Measurements from ENCODE around the gene ERLIN1.

ERLIN1 gene

GRCh38 chr10:100141446-100142087 is 44.3 kb downstream of the ERLIN1 start:
- Histone ChIP-seq H3K36me3 (ENCODE audit: insufficient read depth, low read length) (no peaks in the 10 kb centered on the region), H3K4me3 (ENCODE audit: low read depth in 1 of 2, low read length in 2 of 2) (no peak overlapping the region), H3K9me3 (ENCODE audit: insufficient read depth, low read length, severe bottlenecking) (no peaks in the 10 kb centered on the region), H4K20me1 (ENCODE audit: insufficient read depth, low read length) (no peaks in the 10 kb centered on the region), H3K27me3 (ENCODE audit: insufficient read depth, low read length, poor library complexity) (peaks cover 2% of the 10 kb centered on the region), H3K79me2 (ENCODE audit: insufficient read depth, low read length) (no peaks in the 10 kb centered on the region), H2AFZ (ENCODE audit: low read depth, low read length) (no peak overlapping the region), H3K27ac (ENCODE audit: low read length) (no peak overlapping the region), H3K9ac (ENCODE audit: low read depth, low read length) (no peak overlapping the region), H3K4me1 (ENCODE audit: insufficient read depth, low read length) (no peaks in the 10 kb centered on the region), H3K4me2 (ENCODE audit: insufficient read depth, low read length) (no peak overlapping the region)
- no peak for DNase-seq
- no peak for ATAC-seq (ENCODE audit: insufficient read depth, low read depth)
- no peak for TF ChIP-seq CTCF (IDR thresholded peaks at IDR 0.05; ENCODE audit: borderline replicate concordance, extremely low read depth, low read length, poor library complexity, severe bottlenecking)
- no peak for TF ChIP-seq EZH2 (IDR thresholded peaks at IDR 0.05; ENCODE audit: borderline replicate concordance, low read depth, low read length, severe bottlenecking)

GRCh38 chr10:100140070-100140469 is 45.8 kb downstream of the ERLIN1 start:
- no peak for DNase-seq
- H3K9ac ChIP-seq (ENCODE audit: low read depth, low read length): no peak overlapping the region
- no peak overlapping the region for H3K27ac ChIP-seq (ENCODE audit: low read length)
- H3K27me3 ChIP-seq (ENCODE audit: insufficient read depth, low read length, poor library complexity): peaks cover 2% of the 10 kb centered on the region
- H3K4me1 ChIP-seq (ENCODE audit: insufficient read depth, low read length): no peaks in the 10 kb centered on the region
- H3K36me3 ChIP-seq (ENCODE audit: insufficient read depth, low read length): no peaks in the 10 kb centered on the region
- no peak for ATAC-seq (ENCODE audit: insufficient read depth, low read depth)
- no peak overlapping the region for H3K4me3 ChIP-seq (ENCODE audit: low read depth in 1 of 2, low read length in 2 of 2)
- no peaks in the 10 kb centered on the region for H3K79me2 ChIP-seq (ENCODE audit: insufficient read depth, low read length)
- peaks cover under 1% of the 10 kb centered on the region for H3K9me3 ChIP-seq (ENCODE audit: insufficient read depth, low read length, severe bottlenecking)
- no peak overlapping the region for H2AFZ ChIP-seq (ENCODE audit: low read depth, low read length)
- no peak for TF ChIP-seq EZH2 (IDR thresholded peaks at IDR 0.05; ENCODE audit: borderline replicate concordance, low read depth, low read length, severe bottlenecking)
- TF ChIP-seq CTCF (IDR thresholded peaks at IDR 0.05; ENCODE audit: borderline replicate concordance, extremely low read depth, low read length, poor library complexity, severe bottlenecking): no peak
- no peak overlapping the region for H3K4me2 ChIP-seq (ENCODE audit: insufficient read depth, low read length)
- H4K20me1 ChIP-seq (ENCODE audit: insufficient read depth, low read length): no peaks in the 10 kb centered on the region

GRCh38 chr10:100138921-100139496 is 46.8 kb downstream of the ERLIN1 start:
- no peak overlapping the region for H3K4me2 ChIP-seq (ENCODE audit: insufficient read depth, low read length)
- DNase-seq (no peak), ATAC-seq (ENCODE audit: insufficient read depth, low read depth) (no peak)
- no peak overlapping the region for H3K9ac ChIP-seq (ENCODE audit: low read depth, low read length)
- H3K4me1 ChIP-seq (ENCODE audit: insufficient read depth, low read length): no peaks in the 10 kb centered on the region
- H3K36me3 ChIP-seq (ENCODE audit: insufficient read depth, low read length): no peaks in the 10 kb centered on the region
- no peak for TF ChIP-seq EZH2 (IDR thresholded peaks at IDR 0.05; ENCODE audit: borderline replicate concordance, low read depth, low read length, severe bottlenecking)
- TF ChIP-seq CTCF (IDR thresholded peaks at IDR 0.05; ENCODE audit: borderline replicate concordance, extremely low read depth, low read length, poor library complexity, severe bottlenecking): no peak
- peaks cover 2% of the 10 kb centered on the region for H3K27me3 ChIP-seq (ENCODE audit: insufficient read depth, low read length, poor library complexity)
- peaks cover 5% of the 10 kb centered on the region for H3K9me3 ChIP-seq (ENCODE audit: insufficient read depth, low read length, severe bottlenecking)
- no peak overlapping the region for H3K27ac ChIP-seq (ENCODE audit: low read length)
- no peaks in the 10 kb centered on the region for H4K20me1 ChIP-seq (ENCODE audit: insufficient read depth, low read length)
- no peak overlapping the region for H2AFZ ChIP-seq (ENCODE audit: low read depth, low read length)
- no peaks in the 10 kb centered on the region for H3K79me2 ChIP-seq (ENCODE audit: insufficient read depth, low read length)
- no peak overlapping the region for H3K4me3 ChIP-seq (ENCODE audit: low read depth in 1 of 2, low read length in 2 of 2)

Data from DND-41 (cell line).